Suprapubic skin (tissue), 3 donors: Measurements from ENCODE around the gene ST3GAL4.

Experiments used
- CTCF ChIP-seq, 2 donors: fragments of 200-600 bp in 1 of 2; fragments of 450-650 bp in 1 of 2; sonication (generic) in 1 of 2; IDR thresholded peaks; one replicate each; pipeline ENCODE4 v1.5.1; 2016 to 2019; ENCODE audit warnings: antibody characterized with exemption in 2 of 2, mild to moderate bottlenecking in 1 of 2, moderate library complexity in 1 of 2
- POLR2A ChIP-seq, 2 donors: fragments of 450-650 bp; IDR thresholded peaks; one replicate each; pipeline ENCODE4 v1.6.1; 2017; ENCODE audit warnings: antibody characterized with exemption in 2 of 2, mild to moderate bottlenecking in 2 of 2, moderate library complexity in 2 of 2

GRCh38 chr11:126305699-126306098 is 49.8 kb upstream of the ST3GAL4 start:
- TF ChIP-seq CTCF (IDR thresholded peaks at IDR 0.05) (no peak), POLR2A (IDR thresholded peaks at IDR 0.05) (no peak)
